Gastrocnemius medialis (tissue), 4 donors: Measurements from ENCODE around the gene PTEN.

Source experiments
- POLR2A ChIP-seq, 2 donors: fragments of 450-650 bp; IDR thresholded peaks; one replicate each; pipeline ENCODE4 v1.6.1; 2017; ENCODE audit warnings: antibody characterized with exemption in 2 of 2, mild to moderate bottlenecking in 2 of 2, moderate library complexity in 2 of 2
- TF ChIP-seq, protein P1 (sequence below), 5 experiments: fragments of 450-650 bp in 3 of 5; fragments of 200-600 bp in 2 of 5; sonication (generic) in 2 of 5; IDR thresholded peaks in 4 of 5; conservative IDR thresholded peaks in 1 of 5; 1 replicate in 4 of 5; 2 replicates in 1 of 5; pipeline ENCODE4 v1.5.1; 2016 to 2019; ENCODE audit warnings: antibody characterized with exemption in 5 of 5, mild to moderate bottlenecking in 3 of 5, moderate library complexity in 3 of 5

DNA sequence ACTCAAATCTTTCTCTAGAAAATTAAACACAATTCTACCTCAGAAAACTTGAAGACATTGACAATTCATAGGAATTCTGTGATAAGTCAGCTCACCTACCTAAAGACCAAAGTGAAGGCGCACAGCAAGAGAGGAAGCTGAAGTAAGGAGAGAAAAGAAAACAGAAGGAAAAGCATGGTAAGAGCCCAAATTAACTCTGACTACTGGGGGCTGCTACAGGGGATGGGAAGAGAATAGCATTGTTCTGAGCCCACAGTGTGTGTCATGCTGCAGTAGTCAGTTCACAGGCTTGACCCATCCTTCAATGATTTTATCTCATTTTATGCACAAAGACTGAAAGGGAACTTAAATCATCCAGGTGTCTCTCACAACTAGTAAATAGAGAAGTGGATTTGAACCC lies 111.3 kb downstream of the PTEN start:
- TF ChIP-seq, protein P1, sequence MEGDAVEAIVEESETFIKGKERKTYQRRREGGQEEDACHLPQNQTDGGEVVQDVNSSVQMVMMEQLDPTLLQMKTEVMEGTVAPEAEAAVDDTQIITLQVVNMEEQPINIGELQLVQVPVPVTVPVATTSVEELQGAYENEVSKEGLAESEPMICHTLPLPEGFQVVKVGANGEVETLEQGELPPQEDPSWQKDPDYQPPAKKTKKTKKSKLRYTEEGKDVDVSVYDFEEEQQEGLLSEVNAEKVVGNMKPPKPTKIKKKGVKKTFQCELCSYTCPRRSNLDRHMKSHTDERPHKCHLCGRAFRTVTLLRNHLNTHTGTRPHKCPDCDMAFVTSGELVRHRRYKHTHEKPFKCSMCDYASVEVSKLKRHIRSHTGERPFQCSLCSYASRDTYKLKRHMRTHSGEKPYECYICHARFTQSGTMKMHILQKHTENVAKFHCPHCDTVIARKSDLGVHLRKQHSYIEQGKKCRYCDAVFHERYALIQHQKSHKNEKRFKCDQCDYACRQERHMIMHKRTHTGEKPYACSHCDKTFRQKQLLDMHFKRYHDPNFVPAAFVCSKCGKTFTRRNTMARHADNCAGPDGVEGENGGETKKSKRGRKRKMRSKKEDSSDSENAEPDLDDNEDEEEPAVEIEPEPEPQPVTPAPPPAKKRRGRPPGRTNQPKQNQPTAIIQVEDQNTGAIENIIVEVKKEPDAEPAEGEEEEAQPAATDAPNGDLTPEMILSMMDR (IDR thresholded peaks at IDR 0.05 in 4 of 5, conservative IDR thresholded peaks at IDR 0.05 in 1 of 5): no peak
- TF ChIP-seq POLR2A (IDR thresholded peaks at IDR 0.05): no peak
